HUES6 (cell line): Measurements from ENCODE around the gene TPK1.

ENCODE experiments used
- H3K27ac ChIP-seq: 2 replicates; pipeline ENCODE4 v1.7.0; 2013; ENCODE audit warnings: low read depth, mild to moderate bottlenecking, low read length, inconsistent platforms
- H3K27me3 ChIP-seq: 2 replicates; pipeline ENCODE4 v1.6.1; 2013; ENCODE audit warnings: low read length; ENCODE audit not compliant: control insufficient read depth, insufficient read depth
- H3K36me3 ChIP-seq: 2 replicates; pipeline ENCODE4 v1.6.1; 2013; ENCODE audit warnings: low read length; ENCODE audit not compliant: control insufficient read depth, insufficient read depth
- H3K4me1 ChIP-seq: 2 replicates; pipeline ENCODE4 v1.6.1; 2013; ENCODE audit warnings: low read length; ENCODE audit not compliant: control insufficient read depth, insufficient read depth
- H3K4me3 ChIP-seq: 2 replicates; pipeline ENCODE4 v1.5.1; 2013; ENCODE audit warnings: low read depth, low read length
- H3K9ac ChIP-seq: one replicate; pipeline ENCODE4 v1.6.1; 2013; ENCODE audit warnings: mild to moderate bottlenecking, low read length
- H3K9me3 ChIP-seq: 2 replicates; pipeline ENCODE4 v1.6.1; 2013; ENCODE audit warnings: low read depth, low read length; ENCODE audit not compliant: control insufficient read depth, insufficient read depth

The TPK1 gene

GRCh38 chr7:144672869-144673268 is 163.0 kb downstream of the TPK1 start:
- no peak overlapping the region for H3K4me3 ChIP-seq

GRCh38 chr7:144671429-144671828 is 164.4 kb downstream of the TPK1 start:
- no peaks in the 10 kb centered on the region for H3K27me3 ChIP-seq
- no peaks in the 10 kb centered on the region for H3K9me3 ChIP-seq
- peaks cover 10% of the 10 kb centered on the region for H3K4me1 ChIP-seq
- no peaks in the 10 kb centered on the region for H3K36me3 ChIP-seq
- no peak overlapping the region for H3K4me3 ChIP-seq
- H3K9ac ChIP-seq: no peak overlapping the region
- 0 out of 2 replicates have a peak overlapping the region, but pooled peaks have one; percentile 50 for H3K27ac ChIP-seq

More at GRCh38 chr7:144672869-144673268, 163.0 kb downstream of the TPK1 start:
- Histone ChIP-seq H3K4me1 (peaks cover 10% of the 10 kb centered on the region), H3K9ac (no peak overlapping the region), H3K27ac (no peak overlapping the region), H3K9me3 (no peaks in the 10 kb centered on the region), H3K36me3 (no peaks in the 10 kb centered on the region), H3K27me3 (no peaks in the 10 kb centered on the region)

GRCh38 chr7:144670218-144670617 is 165.6 kb downstream of the TPK1 start:
- H3K4me1 ChIP-seq: peaks cover 10% of the 10 kb centered on the region
- no peaks in the 10 kb centered on the region for H3K9me3 ChIP-seq
- no peak overlapping the region for H3K27ac ChIP-seq
- H3K9ac ChIP-seq: no peak overlapping the region
- H3K4me3 ChIP-seq: no peak overlapping the region
- H3K27me3 ChIP-seq: no peaks in the 10 kb centered on the region
- H3K36me3 ChIP-seq: no peaks in the 10 kb centered on the region

GRCh38 chr7:144668503-144668902 is 167.3 kb downstream of the TPK1 start:
- H3K4me3 ChIP-seq: no peak overlapping the region
- H3K9ac ChIP-seq: no peak overlapping the region
- no peaks in the 10 kb centered on the region; the same call in 1 of the 2 replicates for H3K9me3 ChIP-seq
- no peaks in the 10 kb centered on the region for H3K27me3 ChIP-seq
- peaks cover 10% of the 10 kb centered on the region for H3K4me1 ChIP-seq
- no peaks in the 10 kb centered on the region for H3K36me3 ChIP-seq
- no peak overlapping the region for H3K27ac ChIP-seq

DNA sequence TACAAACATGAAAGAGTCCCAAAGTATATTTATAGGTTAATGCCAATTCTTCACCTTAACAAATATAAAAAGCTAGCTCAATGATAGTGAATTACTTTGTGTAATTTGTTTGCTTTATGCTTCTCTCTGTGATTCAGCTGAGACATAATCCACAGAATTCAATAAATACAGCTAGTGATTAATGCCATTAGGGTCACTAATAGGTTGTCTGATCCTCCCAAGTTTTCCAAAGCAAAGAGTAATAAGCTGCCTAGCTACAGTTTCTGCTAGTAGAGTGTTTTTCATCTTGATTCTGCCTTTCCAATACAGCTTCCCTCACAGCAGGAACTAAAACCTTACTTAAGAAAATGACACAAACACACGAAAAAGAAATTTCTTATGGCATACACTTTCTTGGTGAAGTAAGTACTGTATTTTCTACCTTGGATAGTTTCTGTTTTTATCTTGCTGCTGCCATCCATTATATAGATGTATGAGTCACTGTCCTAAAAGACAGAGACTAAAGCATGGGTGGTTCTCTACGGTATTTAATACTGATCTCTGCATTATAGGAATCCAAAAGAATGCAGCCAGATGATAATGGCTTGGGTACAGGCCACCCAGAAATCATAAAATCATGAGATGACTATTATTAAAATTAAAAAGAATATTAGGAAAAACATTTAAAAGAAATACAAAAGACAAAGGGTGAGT is 170.0 kb downstream of the TPK1 start:
- no peaks in the 10 kb centered on the region for H3K27me3 ChIP-seq
- H3K4me1 ChIP-seq: peaks cover 2% of the 10 kb centered on the region; the same call in 1 of the 2 replicates
- no peaks in the 10 kb centered on the region for H3K36me3 ChIP-seq
- H3K9ac ChIP-seq: no peak overlapping the region
- no peaks in the 10 kb centered on the region; the same call in 1 of the 2 replicates for H3K9me3 ChIP-seq
- no peak overlapping the region for H3K4me3 ChIP-seq
- H3K27ac ChIP-seq: no peak overlapping the region

DNA sequence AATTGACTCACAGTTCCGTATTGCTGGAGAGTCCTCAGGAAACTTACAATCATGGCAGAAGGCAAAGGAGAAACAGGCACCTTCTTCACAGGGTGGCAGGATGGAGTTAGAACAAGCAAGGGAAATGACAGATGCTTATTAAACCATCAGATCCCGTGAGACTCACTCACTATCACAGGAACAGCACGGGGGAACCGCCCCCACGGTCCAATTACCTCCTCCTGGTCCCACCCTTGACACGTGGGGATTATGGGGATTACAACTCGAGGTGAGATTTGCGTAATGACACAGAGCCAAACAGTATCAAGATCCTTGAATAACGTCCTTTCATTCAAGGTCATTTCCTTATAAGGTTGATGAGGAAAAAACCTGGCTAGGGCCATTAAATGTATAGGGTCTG is 176.6 kb downstream of the TPK1 start:
- no peaks in the 10 kb centered on the region for H3K27me3 ChIP-seq
- no peak overlapping the region for H3K9ac ChIP-seq
- no peaks in the 10 kb centered on the region for H3K36me3 ChIP-seq
- H3K4me1 ChIP-seq: no peaks in the 10 kb centered on the region
- no peaks in the 10 kb centered on the region for H3K9me3 ChIP-seq
- no peak overlapping the region for H3K27ac ChIP-seq
- H3K4me3 ChIP-seq: no peak overlapping the region

DNA sequence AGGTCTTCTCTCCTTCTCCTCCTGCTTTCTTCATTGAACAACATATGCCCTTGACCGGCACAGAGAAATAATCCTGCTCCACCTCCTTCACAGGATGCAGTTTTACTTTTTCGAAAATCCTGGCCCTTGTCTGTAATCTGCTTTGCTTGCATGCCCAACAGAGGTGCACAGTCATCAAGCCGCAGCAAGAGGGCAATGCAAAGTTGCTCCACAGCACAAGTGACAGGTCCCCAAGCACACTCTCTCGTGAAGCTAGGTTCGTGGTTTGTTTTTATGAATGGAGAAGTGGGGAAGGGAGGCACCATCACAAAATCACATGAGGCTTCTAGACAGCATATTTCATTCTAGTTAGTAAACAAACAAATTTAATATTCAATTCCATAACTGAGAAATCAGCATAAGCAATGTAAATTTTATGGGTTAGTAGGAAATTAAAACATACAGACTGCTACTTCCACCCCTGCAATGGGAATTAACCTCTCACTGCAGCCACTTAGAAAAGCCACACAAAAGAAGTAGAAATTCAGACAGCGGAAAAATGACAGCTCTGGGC is 178.8 kb downstream of the TPK1 start:
- H3K4me3 ChIP-seq: no peak overlapping the region
- H3K36me3 ChIP-seq: no peaks in the 10 kb centered on the region
- H3K27me3 ChIP-seq: no peaks in the 10 kb centered on the region

GRCh38 chr7:144653449-144653848 is 182.4 kb downstream of the TPK1 start:
- H3K27ac ChIP-seq: no peak overlapping the region
- H3K4me3 ChIP-seq: no peak overlapping the region
- H3K4me1 ChIP-seq: no peaks in the 10 kb centered on the region
- H3K36me3 ChIP-seq: no peaks in the 10 kb centered on the region
- no peaks in the 10 kb centered on the region for H3K27me3 ChIP-seq
- no peak overlapping the region for H3K9ac ChIP-seq
- peaks cover 14% of the 10 kb centered on the region for H3K9me3 ChIP-seq

More for the DNA sequence above, 178.8 kb downstream of the TPK1 start:
- Histone ChIP-seq H3K9me3 (no peaks in the 10 kb centered on the region), H3K27ac (no peak overlapping the region), H3K9ac (no peak overlapping the region), H3K4me1 (no peaks in the 10 kb centered on the region)

GRCh38 chr7:144650439-144650838 is 185.4 kb downstream of the TPK1 start:
- H3K9ac ChIP-seq: no peak overlapping the region
- H3K9me3 ChIP-seq: peaks cover 22% of the 10 kb centered on the region
- H3K27ac ChIP-seq: no peak overlapping the region
- H3K4me3 ChIP-seq: no peak overlapping the region
- H3K36me3 ChIP-seq: no peaks in the 10 kb centered on the region
- H3K27me3 ChIP-seq: no peaks in the 10 kb centered on the region
- no peaks in the 10 kb centered on the region for H3K4me1 ChIP-seq

- Histone ChIP-seq H3K27me3 (no peaks in the 10 kb centered on the region), H3K36me3 (no peaks in the 10 kb centered on the region)
These were observed 186.7 kb downstream of the TPK1 start for GRCh38 chr7:144649120-144649519.

GRCh38 chr7:144641389-144642044 is 194.3 kb downstream of the TPK1 start:
- no peaks in the 10 kb centered on the region for H3K9me3 ChIP-seq
- H3K4me3 ChIP-seq: no peak overlapping the region
- H3K4me1 ChIP-seq: peaks cover 8% of the 10 kb centered on the region; the same call in 1 of the 2 replicates
- no peak overlapping the region for H3K27ac ChIP-seq
- no peaks in the 10 kb centered on the region for H3K36me3 ChIP-seq
- no peak overlapping the region for H3K9ac ChIP-seq
- H3K27me3 ChIP-seq: no peaks in the 10 kb centered on the region

More at GRCh38 chr7:144649120-144649519, 186.7 kb downstream of the TPK1 start:
- H3K27ac ChIP-seq: no peak overlapping the region
- H3K9ac ChIP-seq: no peak overlapping the region
- no peak overlapping the region for H3K4me3 ChIP-seq
- peaks cover 22% of the 10 kb centered on the region for H3K9me3 ChIP-seq
- no peaks in the 10 kb centered on the region for H3K4me1 ChIP-seq
